ENCODE data around the gene DOC2B.

GRCh38 chr17:158379-158778 lies 23.1 kb downstream of the DOC2B start:
- TF ChIP-seq ZNF274 (IDR thresholded peaks at IDR 0.05; ENCODE audit: low read depth, low read length) = no peak
- TF ChIP-seq RAD21 (IDR thresholded peaks at IDR 0.05; ENCODE audit: low read depth) = no peak
- TF ChIP-seq CTCF (IDR thresholded peaks at IDR 0.05 in 2 of 3, conservative IDR thresholded peaks at IDR 0.05 in 1 of 3; ENCODE audit: borderline replicate concordance in 1 of 3, insufficient read depth in 1 of 3, low read depth in 2 of 3, low read length in 2 of 3) = no peak
- no peak for TF ChIP-seq POLR2A (IDR thresholded peaks at IDR 0.05; ENCODE audit: borderline replicate concordance, extremely low read depth, insufficient read depth, insufficient read length)

All from HCT116 (cell line).